ENCODE data around the gene SORCS2. TPM values are rescaled to one million over a fixed set of nuclear protein-coding genes. Genes with fewer than 3 reads are reported as not detected.

Gene SORCS2
- polyA plus RNA-seq, 3 donors: 0.46 to 0.55 TPM; not detected in 1

GRCh38 chr4:7767526-7767925 lies 575.2 kb downstream of the SORCS2 start:
- no peaks in the 10 kb centered on the region for H3K27me3 ChIP-seq (ENCODE audit: control insufficient read depth in 2 of 2, insufficient read depth in 2 of 2, low read length in 2 of 2)
- no peak for DNase-seq
- H3K4me1 ChIP-seq (ENCODE audit: control insufficient read depth in 1 of 2, insufficient read depth in 2 of 2, low read length in 2 of 2): no peaks in the 10 kb centered on the region
- intact Hi-C loops (cut with micrococcal nuclease): no loop called here
- H3K4me3 Mint-ChIP-seq: no peak overlapping the region
- no peaks in the 10 kb centered on the region for H3K79me2 ChIP-seq (ENCODE audit: insufficient read depth, low read length)
- peaks cover 5 to 16% (median 12%) of the 10 kb centered on the region in 3 donors for H3K27me3 Mint-ChIP-seq (ENCODE audit: low read depth in 3 of 3)
- H3K36me3 ChIP-seq (replicated peaks in 1 of 2; ENCODE audit: control insufficient read depth in 1 of 2, insufficient read depth in 2 of 2, low read length in 2 of 2): no peaks in the 10 kb centered on the region
- no peak overlapping the region for H3K27ac ChIP-seq (ENCODE audit: low read depth in 1 of 2, low read length in 2 of 2)
- H3K9ac ChIP-seq (ENCODE audit: insufficient read depth, low read length, poor library complexity, severe bottlenecking): no peak overlapping the region
- H2AFZ ChIP-seq (ENCODE audit: insufficient read depth, low read depth, low read length, poor library complexity, severe bottlenecking): no peak overlapping the region
- H4K20me1 ChIP-seq (ENCODE audit: insufficient read depth, low read length): no peaks in the 10 kb centered on the region
- no peaks in the 10 kb centered on the region for H3K9me3 ChIP-seq (replicated peaks in 1 of 2; ENCODE audit: control insufficient read depth in 1 of 2, insufficient read depth in 1 of 2, low read length in 2 of 2)
- H3K9me3 Mint-ChIP-seq: peaks cover 0 to 8% (median 0%) of the 10 kb centered on the region in 7 donors
- no peak overlapping the region for H3K27ac Mint-ChIP-seq
- peaks cover 0 to 29% of the 10 kb centered on the region in 2 donors for H3K36me3 Mint-ChIP-seq
- H3K4me1 Mint-ChIP-seq: no peaks in the 10 kb centered on the region
- H3K4me3 ChIP-seq (replicated peaks in 1 of 3; ENCODE audit: low read depth in 2 of 3, low read length in 3 of 3): no peak overlapping the region
- WGBS (ENCODE audit: insufficient coverage): 97% methylated on average over 3 of the region's 9 CpGs
- H3K4me2 ChIP-seq (replicated peaks; ENCODE audit: extremely low read depth, low read length, poor library complexity, severe bottlenecking): no peak overlapping the region
- TF ChIP-seq CTCF (IDR thresholded peaks at IDR 0.05): no peak

GRCh38 chr4:7767966-7768365 lies 575.6 kb downstream of the SORCS2 start:
- H3K36me3 Mint-ChIP-seq: peaks cover 0 to 32% of the 10 kb centered on the region in 2 donors
- H3K4me3 Mint-ChIP-seq: no peak overlapping the region
- Histone ChIP-seq H3K4me3 (replicated peaks in 1 of 3; ENCODE audit: low read depth in 2 of 3, low read length in 3 of 3) (no peak overlapping the region), H3K36me3 (replicated peaks in 1 of 2; ENCODE audit: control insufficient read depth in 1 of 2, insufficient read depth in 2 of 2, low read length in 2 of 2) (no peaks in the 10 kb centered on the region), H3K27ac (ENCODE audit: low read depth in 1 of 2, low read length in 2 of 2) (no peak overlapping the region), H3K9ac (ENCODE audit: insufficient read depth, low read length, poor library complexity, severe bottlenecking) (no peak overlapping the region), H4K20me1 (ENCODE audit: insufficient read depth, low read length) (no peaks in the 10 kb centered on the region), H3K4me1 (ENCODE audit: control insufficient read depth in 1 of 2, insufficient read depth in 2 of 2, low read length in 2 of 2) (no peaks in the 10 kb centered on the region), H2AFZ (ENCODE audit: insufficient read depth, low read depth, low read length, poor library complexity, severe bottlenecking) (no peak overlapping the region), H3K4me2 (replicated peaks; ENCODE audit: extremely low read depth, low read length, poor library complexity, severe bottlenecking) (no peak overlapping the region), H3K79me2 (ENCODE audit: insufficient read depth, low read length) (no peaks in the 10 kb centered on the region), H3K9me3 (replicated peaks in 1 of 2; ENCODE audit: control insufficient read depth in 1 of 2, insufficient read depth in 1 of 2, low read length in 2 of 2) (no peaks in the 10 kb centered on the region), H3K27me3 (ENCODE audit: control insufficient read depth in 2 of 2, insufficient read depth in 2 of 2, low read length in 2 of 2) (no peaks in the 10 kb centered on the region)
- intact Hi-C loops (cut with micrococcal nuclease): no loop called here
- no peak overlapping the region for H3K27ac Mint-ChIP-seq
- 90% methylated on average over 11 of the region's 13 CpGs for WGBS (ENCODE audit: insufficient coverage)
- H3K9me3 Mint-ChIP-seq: peaks cover 0 to 8% (median 0%) of the 10 kb centered on the region in 7 donors
- H3K4me1 Mint-ChIP-seq: no peaks in the 10 kb centered on the region
- TF ChIP-seq CTCF (IDR thresholded peaks at IDR 0.05): no peak
- DNase-seq: no peak
- peaks cover 5 to 15% (median 12%) of the 10 kb centered on the region in 3 donors for H3K27me3 Mint-ChIP-seq (ENCODE audit: low read depth in 3 of 3)

All from CD14-positive monocyte (primary cell).